PC-9 (cell line): ENCODE results near the gene SH2D1B. TPM values are rescaled to one million over a fixed set of nuclear protein-coding genes. Genes with fewer than 3 reads are reported as not detected.
"Not testable (repeated sequence)": the region's sequence is repeated elsewhere in the genome, so short reads cannot be mapped to it uniquely, and the experiment has no call there.

ENCODE experiments used
- BruUV-seq: library from RNA; stranded (reverse); fragments of 400-500 nt; replicated peaks from 2 replicates; lab custom pipeline; 2021; lab: Mats Ljungman, UMichigan
- CTCF ChIA-PET: fragments of 300-600 bp; sonication (Branson Sonifier 250); formaldehyde crosslinking; loops from one replicate; lab custom pipeline; 2022; ENCODE audit warnings: antibody characterized with exemption; lab: Charles Lee
- POLR2A ChIA-PET: fragments of 300-600 bp; sonication (Branson Sonifier 250); formaldehyde crosslinking; loops from one replicate; lab custom pipeline; 2022; ENCODE audit warnings: antibody characterized with exemption; ENCODE audit not compliant: unreplicated experiment; lab: Charles Lee
- DNase-seq, 2 experiments: peaks; one replicate each; pipeline versions ENCODE4 v3.0.0 to v3.0.0-alpha.2; 2015 to 2022; ENCODE audit warnings: mixed read lengths in 1 of 2
- H2AFZ ChIP-seq: fragments of 200-600 bp; sonication (generic); 2 replicates; pipeline ENCODE4 v1.8.1; 2017; ENCODE audit warnings: antibody characterized with exemption
- H3F3A ChIP-seq: fragments of 200-600 bp; sonication (generic); 2 replicates; pipeline ENCODE4 v1.8.1; 2017; ENCODE audit warnings: antibody characterized with exemption, mild to moderate bottlenecking, low read depth; ENCODE audit not compliant: insufficient read depth
- H3K27ac ChIP-seq: fragments of 200-600 bp; sonication (generic); 2 replicates; pipeline ENCODE4 v1.6.1; 2016; ENCODE audit warnings: mixed run types
- H3K27me3 ChIP-seq: fragments of 200-600 bp; sonication (generic); 2 replicates; pipeline ENCODE4 v1.6.1; 2016; ENCODE audit warnings: low read depth, mixed run types; ENCODE audit not compliant: insufficient read depth
- H3K36me3 ChIP-seq: fragments of 200-600 bp; sonication (generic); 2 replicates; pipeline ENCODE4 v1.6.1; 2016; ENCODE audit warnings: low read depth, mixed run types
- H3K4me1 ChIP-seq: fragments of 200-600 bp; sonication (generic); replicated peaks from 2 replicates; pipeline ENCODE4 v1.6.1; 2016; ENCODE audit warnings: mixed run types; ENCODE audit not compliant: insufficient read depth
- H3K4me2 ChIP-seq: fragments of 200-600 bp; sonication (generic); 2 replicates; pipeline ENCODE4 v1.6.1; 2017; ENCODE audit warnings: mixed run types
- H3K4me3 ChIP-seq: fragments of 200-600 bp; sonication (generic); 2 replicates; pipeline ENCODE4 v1.6.1; 2016; ENCODE audit warnings: mixed run types
- H3K79me2 ChIP-seq: fragments of 200-600 bp; sonication (generic); 2 replicates; pipeline ENCODE4 v1.6.1; 2017; ENCODE audit warnings: low read depth, mixed run types
- H3K9me2 ChIP-seq: fragments of 200-600 bp; sonication (generic); 2 replicates; pipeline ENCODE4 v1.8.1; 2017; ENCODE audit warnings: mild to moderate bottlenecking; ENCODE audit not compliant: insufficient read depth
- H3K9me3 ChIP-seq: fragments of 200-600 bp; sonication (generic); 2 replicates; pipeline ENCODE4 v1.8.1; 2016; ENCODE audit warnings: low read depth; ENCODE audit not compliant: insufficient read depth
- H4K20me1 ChIP-seq: fragments of 200-600 bp; sonication (generic); 2 replicates; pipeline ENCODE4 v1.8.1; 2017; ENCODE audit not compliant: insufficient read depth
- EZH2 ChIP-seq: fragments of 200-600 bp; sonication (generic); IDR thresholded peaks from 2 replicates; pipeline ENCODE4 v1.8.0; 2017; ENCODE audit warnings: antibody characterized with exemption, low read depth
- intact Hi-C: fragments of 100-400 bp; cut with micrococcal nuclease; formaldehyde crosslinking; loops from one replicate; pipeline ENCODE4 v1.10.0; 2022; ENCODE audit not compliant: unreplicated experiment
- total RNA-seq: library from RNA; stranded (reverse); gene quantifications from 2 replicates; pipeline ENCODE4 v1.2.3, GENCODE V29; 2021
- TF ChIP-seq, protein P1 (sequence below): fragments of 200-600 bp; sonication (generic); conservative IDR thresholded peaks from 2 replicates; pipeline ENCODE4 v1.6.1; 2017; ENCODE audit warnings: mixed run types, antibody characterized with exemption, mild to moderate bottlenecking, moderate library complexity

Gene SH2D1B
- total RNA-seq, 1 experiment from 2014 or later: not detected

DNA sequence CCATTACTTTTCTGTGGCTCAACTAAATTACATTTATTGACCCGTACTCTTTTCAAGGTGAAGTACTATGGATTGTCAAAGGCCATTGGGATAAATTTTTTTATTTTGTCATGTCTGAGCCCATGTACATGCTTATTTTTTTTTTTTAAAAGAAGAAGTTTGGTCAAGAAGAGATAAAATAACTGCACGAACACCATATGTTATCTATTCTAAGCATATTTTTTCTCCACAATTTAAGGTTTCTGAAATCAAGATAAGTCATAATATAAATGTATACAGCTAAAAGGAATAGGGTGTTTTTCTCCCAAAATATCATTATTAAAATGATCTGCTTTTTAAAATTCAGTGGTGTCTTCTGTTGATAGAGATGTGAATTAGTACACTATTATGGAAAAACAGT is 35.0 kb upstream of the SH2D1B start:
- ChIA-PET POLR2A (no interaction called here), CTCF (no interaction called here)
- Histone ChIP-seq H3F3A (no peaks in the 10 kb centered on the region), H3K79me2 (no peaks in the 10 kb centered on the region), H3K4me1 (no peaks in the 10 kb centered on the region), H3K4me3 (no peak overlapping the region), H3K9me2 (no peaks in the 10 kb centered on the region), H3K27me3 (peaks cover 15% of the 10 kb centered on the region; the same call in 1 of the 2 replicates), H3K4me2 (no peak overlapping the region), H3K9me3 (no peaks in the 10 kb centered on the region), H2AFZ (no peak overlapping the region), H3K36me3 (no peaks in the 10 kb centered on the region), H4K20me1 (no peaks in the 10 kb centered on the region), H3K27ac (no peak overlapping the region)
- intact Hi-C loops: no loop called here
- no TSS peak for BruUV-seq
- no peak for TF ChIP-seq EZH2
- TF ChIP-seq, protein P1, sequence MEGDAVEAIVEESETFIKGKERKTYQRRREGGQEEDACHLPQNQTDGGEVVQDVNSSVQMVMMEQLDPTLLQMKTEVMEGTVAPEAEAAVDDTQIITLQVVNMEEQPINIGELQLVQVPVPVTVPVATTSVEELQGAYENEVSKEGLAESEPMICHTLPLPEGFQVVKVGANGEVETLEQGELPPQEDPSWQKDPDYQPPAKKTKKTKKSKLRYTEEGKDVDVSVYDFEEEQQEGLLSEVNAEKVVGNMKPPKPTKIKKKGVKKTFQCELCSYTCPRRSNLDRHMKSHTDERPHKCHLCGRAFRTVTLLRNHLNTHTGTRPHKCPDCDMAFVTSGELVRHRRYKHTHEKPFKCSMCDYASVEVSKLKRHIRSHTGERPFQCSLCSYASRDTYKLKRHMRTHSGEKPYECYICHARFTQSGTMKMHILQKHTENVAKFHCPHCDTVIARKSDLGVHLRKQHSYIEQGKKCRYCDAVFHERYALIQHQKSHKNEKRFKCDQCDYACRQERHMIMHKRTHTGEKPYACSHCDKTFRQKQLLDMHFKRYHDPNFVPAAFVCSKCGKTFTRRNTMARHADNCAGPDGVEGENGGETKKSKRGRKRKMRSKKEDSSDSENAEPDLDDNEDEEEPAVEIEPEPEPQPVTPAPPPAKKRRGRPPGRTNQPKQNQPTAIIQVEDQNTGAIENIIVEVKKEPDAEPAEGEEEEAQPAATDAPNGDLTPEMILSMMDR: no peak
- DNase-seq: no peak

DNA sequence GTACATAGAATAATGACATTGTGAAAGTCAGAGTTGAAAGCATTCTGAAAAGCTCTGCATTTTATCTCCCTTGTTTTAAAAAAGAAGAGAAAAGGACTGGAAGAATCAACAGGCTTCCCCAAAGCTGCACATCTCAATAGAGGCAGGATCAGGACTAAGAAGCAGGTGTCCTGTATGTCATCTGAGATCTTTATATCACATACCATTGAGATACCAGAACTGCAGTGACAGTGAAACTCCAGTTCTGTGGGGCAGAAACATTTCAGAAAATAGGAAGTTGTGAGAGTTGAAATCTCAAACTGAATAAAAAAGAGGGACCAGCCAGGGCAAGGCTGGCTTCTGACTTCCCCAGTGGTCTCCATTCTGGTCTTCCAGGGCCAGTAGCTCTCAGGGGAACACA is 33.0 kb upstream of the SH2D1B start:
- Histone ChIP-seq H2AFZ (no peak overlapping the region), H3K4me2 (no peak overlapping the region), H4K20me1 (no peaks in the 10 kb centered on the region), H3F3A (no peaks in the 10 kb centered on the region), H3K27ac (no peak overlapping the region), H3K9me3 (no peaks in the 10 kb centered on the region), H3K4me3 (no peak overlapping the region), H3K79me2 (no peaks in the 10 kb centered on the region), H3K36me3 (no peaks in the 10 kb centered on the region), H3K4me1 (no peaks in the 10 kb centered on the region), H3K9me2 (no peaks in the 10 kb centered on the region), H3K27me3 (peaks cover 15% of the 10 kb centered on the region; the same call in 1 of the 2 replicates)
- ChIA-PET POLR2A (no interaction called here), CTCF (no interaction called here)
- BruUV-seq: no TSS peak
- TF ChIP-seq, protein P1: no peak
- TF ChIP-seq EZH2: no peak
- DNase-seq: no peak
- intact Hi-C loops: no loop called here

GRCh38 chr1:162432977-162433713 is 21.2 kb upstream of the SH2D1B start:
- not testable (repeated sequence) for BruUV-seq

More at GRCh38 chr1:162432977-162433713, 21.2 kb upstream of the SH2D1B start:
- H3K4me1 ChIP-seq, H3F3A ChIP-seq, DNase-seq, H3K79me2 ChIP-seq, intact Hi-C loops, H3K9me3 ChIP-seq, H3K9me2 ChIP-seq, H2AFZ ChIP-seq, POLR2A ChIA-PET, H3K27me3 ChIP-seq, H3K4me3 ChIP-seq, CTCF ChIA-PET, H3K4me2 ChIP-seq, H3K27ac ChIP-seq, H3K36me3 ChIP-seq, H4K20me1 ChIP-seq: not testable (repeated sequence)
